H1 (cell line): Measurements from ENCODE around the gene ABHD11. TPM values are rescaled to one million over a fixed set of nuclear protein-coding genes. Genes with fewer than 3 reads are reported as not detected.
A peak's percentile ranks its signal among the peaks of the same experiment; 100 is the strongest.

ENCODE experiments used
- CTCF ChIA-PET: fragments of 300-600 bp; sonication (Branson Sonifier 250); formaldehyde crosslinking; loops from one replicate; lab custom pipeline; 2021; ENCODE audit not compliant: partially characterized antibody; lab: Charles Lee
- POLR2A ChIA-PET: fragments of 300-600 bp; sonication (Branson Sonifier 250); formaldehyde crosslinking; loops from one replicate; lab custom pipeline; 2021; ENCODE audit warnings: inconsistent platforms; ENCODE audit not compliant: partially characterized antibody; lab: Charles Lee
- DNase-seq, 2 experiments: peaks; one replicate each; pipeline versions ENCODE4 v3.0.0 to v3.0.0-alpha.2; 2010 to 2022; ENCODE audit warnings: low spot score in 2 of 2, low read depth in 1 of 2, mixed read lengths in 1 of 2
- FAIRE-seq: peaks from 2 replicates; lab custom pipeline; 2011; peaks lifted over from hg19 to GRCh38; lab: Jason Lieb, UNC
- H2AFZ ChIP-seq: 2 replicates; pipeline ENCODE4 v1.8.1; 2012; ENCODE audit warnings: low read length, inconsistent platforms
- H2AK5ac ChIP-seq: 2 replicates; pipeline ENCODE4 v1.6.1; 2013; ENCODE audit warnings: low read depth, low read length
- H2BK120ac ChIP-seq: replicated peaks from 2 replicates; pipeline ENCODE3; 2013; ENCODE audit warnings: low read depth, low read length, inconsistent platforms
- H2BK12ac ChIP-seq: 2 replicates; pipeline ENCODE4 v1.6.1; 2013; ENCODE audit warnings: low read depth, low read length
- H2BK15ac ChIP-seq: 2 replicates; pipeline ENCODE4 v1.6.1; 2013; ENCODE audit warnings: low read length
- H2BK20ac ChIP-seq: 2 replicates; pipeline ENCODE4 v1.6.1; 2013; ENCODE audit warnings: low read length
- H2BK5ac ChIP-seq: 2 replicates; pipeline ENCODE4 v1.6.1; 2013; ENCODE audit warnings: low read depth, low read length
- H3K14ac ChIP-seq: 2 replicates; pipeline ENCODE4 v1.6.1; 2013; ENCODE audit warnings: inconsistent platforms; ENCODE audit not compliant: insufficient read length
- H3K18ac ChIP-seq: 2 replicates; pipeline ENCODE4 v1.6.1; 2013; ENCODE audit warnings: low read length; ENCODE audit errors: extremely low read depth
- H3K23ac ChIP-seq: 2 replicates; pipeline ENCODE4 v1.6.1; 2013; ENCODE audit warnings: inconsistent platforms; ENCODE audit not compliant: insufficient read length
- H3K23me2 ChIP-seq: 2 replicates; pipeline ENCODE4 v1.6.1; 2013; ENCODE audit warnings: low read depth, low read length
- H3K27ac ChIP-seq: 2 replicates; pipeline ENCODE4 v1.6.1; 2011; ENCODE audit warnings: low read depth, low read length, inconsistent platforms
- H3K27me3 ChIP-seq, 4 experiments: replicated peaks in 1 of 4; 1 replicate in 1 of 4; 2 replicates in 3 of 4; pipeline versions ENCODE4 v1.6.1 to v1.8.1; 2011 to 2013; ENCODE audit warnings: low read length in 3 of 4, mild to moderate bottlenecking in 3 of 4, inconsistent platforms in 2 of 4, mixed read lengths in 2 of 4, moderate library complexity in 1 of 4; ENCODE audit not compliant: control insufficient read depth in 3 of 4, insufficient read depth in 3 of 4; ENCODE audit errors: extremely low read depth in 1 of 4
- H3K36me3 ChIP-seq, 4 experiments: 2 replicates each; pipeline versions ENCODE4 v1.6.1 to v1.8.1; 2011 to 2013; ENCODE audit warnings: mild to moderate bottlenecking in 4 of 4, low read length in 3 of 4, moderate library complexity in 2 of 4, control low read depth in 1 of 4, inconsistent platforms in 1 of 4; ENCODE audit not compliant: insufficient read depth in 4 of 4, control insufficient read depth in 2 of 4
- H3K4ac ChIP-seq: replicated peaks from 2 replicates; pipeline ENCODE3; 2013; ENCODE audit warnings: low read length, low read depth, mixed read lengths, inconsistent platforms; ENCODE audit not compliant: insufficient read length
- H3K4me1 ChIP-seq, 4 experiments: replicated peaks in 1 of 4; 1 replicate in 1 of 4; 2 replicates in 3 of 4; pipeline versions ENCODE4 v1.6.1 to v1.8.1; 2011 to 2013; ENCODE audit warnings: low read length in 3 of 4, inconsistent platforms in 2 of 4, mixed read lengths in 1 of 4; ENCODE audit not compliant: insufficient read depth in 4 of 4, control insufficient read depth in 3 of 4
- H3K4me2 ChIP-seq, 2 experiments: 2 replicates each; pipeline versions ENCODE4 v1.6.1 to v1.8.1; 2011 to 2013; ENCODE audit warnings: low read depth in 2 of 2, low read length in 2 of 2, control low read depth in 1 of 2, inconsistent platforms in 1 of 2, mild to moderate bottlenecking in 1 of 2; ENCODE audit not compliant: insufficient read depth in 1 of 2
- H3K4me3 ChIP-seq, 4 experiments: fragments of 200-600, 300-600 bp in 1 of 4; sonication (generic), shearing (Covaris generic), sonication (Bioruptor Twin) in 1 of 4; 2 replicates each; pipeline versions ENCODE4 v1.5.1 to v1.8.1; 2011 to 2016; ENCODE audit warnings: low read length in 4 of 4, low read depth in 3 of 4, control low read depth in 2 of 4, inconsistent platforms in 2 of 4, mild to moderate bottlenecking in 2 of 4, mixed read lengths in 1 of 4, moderate library complexity in 1 of 4; ENCODE audit not compliant: insufficient read depth in 2 of 4; ENCODE audit errors: extremely low read depth in 1 of 4
- H3K56ac ChIP-seq: replicated peaks from 2 replicates; pipeline ENCODE3; 2013; ENCODE audit warnings: low read depth, mild to moderate bottlenecking, mixed read lengths, low read length, inconsistent platforms; ENCODE audit not compliant: insufficient read length
- H3K79me1 ChIP-seq: 2 replicates; pipeline ENCODE4 v1.6.1; 2013; ENCODE audit warnings: low read depth, low read length, control low read depth
- H3K79me2 ChIP-seq, 2 experiments: 2 replicates each; pipeline versions ENCODE4 v1.6.1 to v1.8.1; 2012 to 2013; ENCODE audit warnings: low read length in 2 of 2, mild to moderate bottlenecking in 2 of 2, inconsistent platforms in 1 of 2; ENCODE audit not compliant: insufficient read depth in 2 of 2, control insufficient read depth in 1 of 2
- H3K9ac ChIP-seq, 4 experiments: replicated peaks in 1 of 4; 1 replicate in 1 of 4; 2 replicates in 3 of 4; pipeline versions ENCODE4 v1.6.1 to v1.8.1; 2011 to 2013; ENCODE audit warnings: low read depth in 3 of 4, low read length in 3 of 4, control low read depth in 2 of 4, mild to moderate bottlenecking in 2 of 4, moderate library complexity in 2 of 4, inconsistent platforms in 1 of 4; ENCODE audit errors: extremely low read depth in 1 of 4
- H3K9me3 ChIP-seq, 2 experiments: 2 replicates each; pipeline versions ENCODE4 v1.6.1 to v1.8.1; 2012 to 2013; ENCODE audit warnings: mild to moderate bottlenecking in 2 of 2, moderate library complexity in 2 of 2, control low read depth in 1 of 2, inconsistent platforms in 1 of 2, low read depth in 1 of 2, low read length in 1 of 2, mixed read lengths in 1 of 2; ENCODE audit not compliant: insufficient read depth in 2 of 2
- H4K20me1 ChIP-seq, 2 experiments: replicated peaks in 1 of 2; 2 replicates each; pipeline versions ENCODE3 to v1.8.1; 2011 to 2013; ENCODE audit warnings: inconsistent platforms in 2 of 2, low read length in 2 of 2, mild to moderate bottlenecking in 1 of 2; ENCODE audit not compliant: insufficient read depth in 2 of 2, control insufficient read depth in 1 of 2
- H4K5ac ChIP-seq: 2 replicates; pipeline ENCODE4 v1.6.1; 2013; ENCODE audit warnings: low read length, low read depth, mixed read lengths, inconsistent platforms; ENCODE audit not compliant: insufficient read length
- H4K8ac ChIP-seq: 2 replicates; pipeline ENCODE4 v1.8.0; 2013; ENCODE audit warnings: mild to moderate bottlenecking, moderate library complexity, low read length, inconsistent platforms; ENCODE audit not compliant: insufficient read depth; ENCODE audit errors: extremely low read depth
- H4K91ac ChIP-seq: replicated peaks from 2 replicates; pipeline ENCODE3; 2013; ENCODE audit warnings: low read length, mixed read lengths, inconsistent platforms; ENCODE audit not compliant: insufficient read length
- ASH2L ChIP-seq: fragments of 200-600, 300-600 bp; sonication (generic); IDR thresholded peaks from one replicate; pipeline ENCODE4 v1.7.1; 2017; ENCODE audit warnings: low read length
- GTF2F1 ChIP-seq: IDR thresholded peaks from 2 replicates; pipeline ENCODE4 v1.6.1; 2012; ENCODE audit warnings: low read depth, low read length, improper control_type of control experiment, borderline replicate concordance
- KDM5A ChIP-seq: fragments of 200-600 bp; IDR thresholded peaks from 2 replicates; pipeline ENCODE4 v1.7.1; 2012; ENCODE audit warnings: mild to moderate bottlenecking, low read length, inconsistent platforms, mixed read lengths
- SIX5 ChIP-seq: IDR thresholded peaks from 2 replicates; pipeline ENCODE4 v1.6.1; 2011; ENCODE audit warnings: mild to moderate bottlenecking, low read depth, low read length
- TAF7 ChIP-seq: optimal IDR thresholded peaks from 2 replicates; pipeline ENCODE3; 2011; ENCODE audit warnings: low read depth, mild to moderate bottlenecking, inconsistent platforms, low read length, moderate library complexity, borderline replicate concordance
- TBP ChIP-seq: IDR thresholded peaks from 2 replicates; pipeline ENCODE4 v1.6.1; 2011; ENCODE audit warnings: low read depth, low read length, improper control_type of control experiment
- WGBS, 2 experiments: shearing (Covaris generic) in 1 of 2; methylation state at CpG; one replicate each; pipeline versions ENCODE4 v1.1.6 to v1.1.7; 2013 to 2015; ENCODE audit warnings: low lambda C conversion rate in 2 of 2, mixed read lengths in 2 of 2, inconsistent platforms in 1 of 2, low coverage in 1 of 2, missing lambda C conversion rate in 1 of 2; ENCODE audit not compliant: insufficient replicate concordance in 2 of 2, insufficient coverage in 1 of 2, insufficient read length in 1 of 2; ENCODE audit errors: extremely low coverage in 1 of 2, missing lambda C conversion rate in 1 of 2; 5-methylcytosine and 5-hydroxymethylcytosine counted together
- polyA plus RNA-seq, 7 experiments: library from polyadenylated mRNA; depleted of rRNA in 3 of 7; stranded (reverse) in 5 of 7; unstranded in 2 of 7; fragments of >200 nt in 5 of 7; fragments of 200-250 nt in 2 of 7; gene quantifications; 1 replicate in 5 of 7; 2 replicates in 1 of 7; 4 replicates in 1 of 7; pipeline versions ENCODE4 v1.2.1 to v1.2.3, GENCODE V29; 2011 to 2013; ENCODE audit warnings: missing spikeins in 2 of 7, mixed read lengths in 2 of 7
- total RNA-seq: library from RNA; stranded (reverse); fragmentation: NEBNext Ultra II Directional; extraction: Animal tissue kit (Norgen Biotek cat#: 25700); gene quantifications from 2 replicates; pipeline ENCODE4 v1.2.1, GENCODE V29; 2021
- TF ChIP-seq, protein P1 (sequence below): IDR thresholded peaks from 2 replicates; pipeline ENCODE4 v1.6.1; 2012; ENCODE audit warnings: low read length, inconsistent platforms

Gene ABHD11
- total and polyA plus RNA-seq, 2 of the 8 experiments (the other 6 are each of a cell fraction or from before 2014, with no cell fraction given) = 19.8 to 42.2 TPM

GRCh38 chr7:73779517-73779916 lies 40.9 kb upstream of the ABHD11 start:
- Histone ChIP-seq H3K27ac (no peak overlapping the region), H4K5ac (no peak overlapping the region)
- POLR2A ChIA-PET = no interaction called here

More at GRCh38 chr7:73779517-73779916, 40.9 kb upstream of the ABHD11 start:
- 100% methylated on average over 1 of the region's 1 CpG; no CpG with 5 or more reads in 1 of the 2 experiments for WGBS, 2 experiments
- no peak overlapping the region for H3K4ac ChIP-seq
- no peak overlapping the region for H3K4me2 ChIP-seq
- no peak for FAIRE-seq
- H4K20me1 ChIP-seq = no peaks in the 10 kb centered on the region
- H3K18ac ChIP-seq = no peak overlapping the region
- DNase-seq = no peak
- H2BK120ac ChIP-seq = no peak overlapping the region
- TF ChIP-seq GTF2F1 = no peak
- no peak for TF ChIP-seq SIX5
- no peak for TF ChIP-seq KDM5A
- no peak for TF ChIP-seq TAF7
- TF ChIP-seq TBP = no peak
- TF ChIP-seq ASH2L = no peak
- TF ChIP-seq, protein P1, sequence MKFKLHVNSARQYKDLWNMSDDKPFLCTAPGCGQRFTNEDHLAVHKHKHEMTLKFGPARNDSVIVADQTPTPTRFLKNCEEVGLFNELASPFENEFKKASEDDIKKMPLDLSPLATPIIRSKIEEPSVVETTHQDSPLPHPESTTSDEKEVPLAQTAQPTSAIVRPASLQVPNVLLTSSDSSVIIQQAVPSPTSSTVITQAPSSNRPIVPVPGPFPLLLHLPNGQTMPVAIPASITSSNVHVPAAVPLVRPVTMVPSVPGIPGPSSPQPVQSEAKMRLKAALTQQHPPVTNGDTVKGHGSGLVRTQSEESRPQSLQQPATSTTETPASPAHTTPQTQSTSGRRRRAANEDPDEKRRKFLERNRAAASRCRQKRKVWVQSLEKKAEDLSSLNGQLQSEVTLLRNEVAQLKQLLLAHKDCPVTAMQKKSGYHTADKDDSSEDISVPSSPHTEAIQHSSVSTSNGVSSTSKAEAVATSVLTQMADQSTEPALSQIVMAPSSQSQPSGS = no peak
- H3K4me3 ChIP-seq = no peak overlapping the region
- no peak overlapping the region for H3K9ac ChIP-seq
- 0 out of 2 replicates have a peak overlapping the region, but pooled peaks have one; percentile 24 for H2AK5ac ChIP-seq
- no peak overlapping the region for H4K91ac ChIP-seq
- no peaks in the 10 kb centered on the region for H3K36me3 ChIP-seq
- H3K56ac ChIP-seq = no peak overlapping the region
- H4K8ac ChIP-seq = no peak overlapping the region
- no peak overlapping the region for H3K14ac ChIP-seq
- no peaks in the 10 kb centered on the region for H3K79me2 ChIP-seq
- H2BK5ac ChIP-seq = no peak overlapping the region
- no peaks in the 10 kb centered on the region for H3K23me2 ChIP-seq
- H2BK15ac ChIP-seq = no peak overlapping the region
- H3K4me1 ChIP-seq = no peaks in the 10 kb centered on the region; a peak in 1 of 7 replicates
- no peaks in the 10 kb centered on the region; a peak in 2 of 7 replicates for H3K27me3 ChIP-seq
- H3K23ac ChIP-seq = no peak overlapping the region
- no peak overlapping the region for H2BK12ac ChIP-seq
- H3K79me1 ChIP-seq = no peaks in the 10 kb centered on the region
- CTCF ChIA-PET = no interaction called here
- H3K9me3 ChIP-seq = no peaks in the 10 kb centered on the region
- no peak overlapping the region for H2AFZ ChIP-seq
- H2BK20ac ChIP-seq = no peak overlapping the region
